Occipital lobe (tissue), 1 donor: ENCODE results near the gene HTN3. TPM values are rescaled to one million over a fixed set of nuclear protein-coding genes. Genes with fewer than 3 reads are reported as not detected.

Experiments used
- total RNA-seq: library from RNA; depleted of rRNA; stranded (reverse); fragments of >200 nt; gene quantifications from one replicate; pipeline ENCODE4 v1.2.3, GENCODE V29; 2014

HTN3 gene
- total RNA-seq, 1 donor from 2014 or later: not detected

Other genes with a start within 250 kb of the HTN3 start
- 8.4 TPM for gene SULT1E1, start 168.3 kb upstream of the HTN3 start, total RNA-seq
- gene CSN1S1, start 97.4 kb upstream of the HTN3 start, total RNA-seq: not detected
- not detected for gene CSN2, start 62.7 kb upstream of the HTN3 start, total RNA-seq
- gene STATH, start 32.5 kb upstream of the HTN3 start, total RNA-seq: not detected
- not detected for gene HTN1, start 22.0 kb downstream of the HTN3 start, total RNA-seq
- not detected for gene PRR27, start 125.8 kb downstream of the HTN3 start, total RNA-seq
- not detected for gene ODAM, start 167.3 kb downstream of the HTN3 start, total RNA-seq
- not detected for gene FDCSP, start 197.7 kb downstream of the HTN3 start, total RNA-seq
- not detected for gene CSN3, start 214.1 kb downstream of the HTN3 start, total RNA-seq